Stomach (tissue), 9 donors: ENCODE measurements around the gene MYL12B. TPM values are rescaled to one million over a fixed set of nuclear protein-coding genes. Genes with fewer than 3 reads are reported as not detected.

ENCODE experiments used
- DNase-seq, 2 donors: peaks; one replicate each; pipeline versions ENCODE4 v3.0.0 to v3.0.0-alpha.2; 2013 to 2019
- H3K27ac ChIP-seq, 5 donors: fragments of 200-600 bp in 4 of 5; sonication (generic) in 4 of 5; one replicate each; pipeline ENCODE4 v1.5.1; 2013 to 2019; ENCODE audit warnings: mild to moderate bottlenecking in 1 of 5, moderate library complexity in 1 of 5
- H3K27me3 ChIP-seq, 3 donors: fragments of 200-600 bp; sonication (generic); one replicate each; pipeline ENCODE4 v1.5.1; 2017 to 2019; ENCODE audit warnings: mixed run types in 1 of 3
- H3K36me3 ChIP-seq, 4 donors: fragments of 200-600 bp; sonication (generic); 1 replicate in 3 of 4; 2 replicates in 1 of 4; pipeline ENCODE4 v1.5.1; 2016 to 2019
- H3K4me1 ChIP-seq, 4 donors: fragments of 200-600 bp; sonication (generic); one replicate each; pipeline ENCODE4 v1.5.1; 2016 to 2019
- H3K4me3 ChIP-seq, 4 donors: fragments of 200-600 bp; sonication (generic) in 3 of 4; one replicate each; pipeline ENCODE4 v1.5.1; 2016 to 2019; ENCODE audit warnings: mild to moderate bottlenecking in 1 of 4
- H3K9me3 ChIP-seq, 4 donors: fragments of 200-600 bp; sonication (generic); one replicate each; pipeline ENCODE4 v1.5.1; 2016 to 2019
- CTCF ChIP-seq, 7 experiments: fragments of 450-650 bp in 4 of 7; fragments of 200-600 bp in 3 of 7; sonication (generic) in 3 of 7; IDR thresholded peaks; one replicate each; pipeline ENCODE4 v1.5.1; 2016 to 2019; ENCODE audit warnings: antibody characterized with exemption in 7 of 7, control low read depth in 2 of 7, mild to moderate bottlenecking in 1 of 7
- EP300 ChIP-seq: sonication (generic); formaldehyde crosslinking; IDR thresholded peaks from one replicate; pipeline ENCODE4 v1.6.1; 2017; ENCODE audit warnings: antibody characterized with exemption
- POLR2A ChIP-seq, 4 donors: fragments of 450-650 bp; IDR thresholded peaks; one replicate each; pipeline ENCODE4 v1.6.1; 2016; ENCODE audit warnings: antibody characterized with exemption in 4 of 4, control low read depth in 2 of 4, mild to moderate bottlenecking in 1 of 4, moderate library complexity in 1 of 4
- POLR2AphosphoS5 ChIP-seq, 3 donors: sonication (generic); formaldehyde crosslinking; IDR thresholded peaks; one replicate each; pipeline ENCODE4 v1.6.1; 2016; ENCODE audit warnings: antibody characterized with exemption in 3 of 3
- WGBS, 5 donors: extraction: QIAGEN DNeasy Blood & Tissue Kit in 3 of 5; methylation state at CpG; one replicate each; pipeline versions ENCODE4 v1.1.5 to v1.1.7; 2013 to 2018; 5-methylcytosine and 5-hydroxymethylcytosine counted together
- intact Hi-C: fragments of 100-400 bp; cut with DNase I; formaldehyde crosslinking; loops from one replicate; pipeline ENCODE4 v1.15.1; 2023; ENCODE audit warnings: low total_unique reads
- polyA plus RNA-seq, 3 donors: library from polyadenylated mRNA; stranded (reverse); fragments of 200-250 nt; gene quantifications; one replicate each; pipeline ENCODE4 v1.2.3, GENCODE V29; 2013
- total RNA-seq, 5 donors: library from RNA; depleted of rRNA; stranded (reverse); fragments of >200 nt; gene quantifications; one replicate each; pipeline versions ENCODE4 v1.1.0 to v1.2.3, GENCODE V29; 2014 to 2016
- donor health status: healthy with polysubstance abuse.
- donor health status: Bipolar disorder and iron deficiency.
- donor health status: healthy.

The MYL12B gene
- total and polyA plus RNA-seq, 8 donors = 89.2 to 738 (median 312) TPM

GRCh38 chr18:3246635-3247239 lies 15.2 kb upstream of the MYL12B start:
- H3K4me3 ChIP-seq = peak overlapping the region; percentile 56 to 89 (median 78)
- 15 to 31% (median 25%) methylated on average over 23 of the region's 23 CpGs for WGBS, 5 donors
- TF ChIP-seq POLR2A (IDR thresholded peaks at IDR 0.05) (peak in 1 of 4 donors; percentile 66), CTCF (IDR thresholded peaks at IDR 0.05) (no peak)
- peaks cover 22 to 58% (median 41%) of the 10 kb centered on the region in 4 donors for H3K4me1 ChIP-seq
- H3K36me3 ChIP-seq = peaks cover under 1 to 13% (median 8%) of the 10 kb centered on the region in 4 donors
- peak overlapping the region; percentile 96 to 100 (median 99) for H3K27ac ChIP-seq
- H3K9me3 ChIP-seq = peaks cover 0 to under 1% (median 0%) of the 10 kb centered on the region in 4 donors
- intact Hi-C loops = no loop called here
- H3K27me3 ChIP-seq = no peaks in the 10 kb centered on the region
- DNase-seq = peak in 1 of 2 donors; percentile 67

- Histone ChIP-seq H3K36me3 (peaks cover 0 to 13% (median 7%) of the 10 kb centered on the region in 4 donors), H3K27ac (peak within 1 kb of the TSS; percentile 96 to 100 (median 99)), H3K4me1 (peaks cover 29 to 65% (median 45%) of the 10 kb centered on the region in 4 donors), H3K9me3 (no peaks in the 10 kb centered on the region), H3K4me3 (peak within 1 kb of the TSS; percentile 56 to 89 (median 78)), H3K27me3 (no peaks in the 10 kb centered on the region)
- intact Hi-C loops = no loop called here
- WGBS, 5 donors = 0 to 2% (median 1%) methylated on average over 40 to 65 of the region's 65 CpGs
- TF ChIP-seq POLR2AphosphoS5 (IDR thresholded peaks at IDR 0.05) (peak; percentile 89 to 99 (median 97)), CTCF (IDR thresholded peaks at IDR 0.05) (no peak), POLR2A (IDR thresholded peaks at IDR 0.05) (peak in 2 of 4 donors; percentile 83 to 92), EP300 (no peak)
- peak; percentile 98 to 99 for DNase-seq
Measured at GRCh38 chr18:3247240-3248061, 14.5 kb upstream of the MYL12B start, which contains the start of gene MYL12A. Gene MYL12A (plus strand): TSS chr18:3247801. CDS start chr18:3253248, 5,447 bp downstream.

GRCh38 chr18:3248062-3248657 lies 13.8 kb upstream of the MYL12B start:
- DNase-seq = peak in 1 of 2 donors; percentile 83
- intact Hi-C loops = no loop called here
- H3K27ac ChIP-seq = peak overlapping the region; percentile 96 to 100 (median 99)
- peaks cover 2 to 15% (median 9%) of the 10 kb centered on the region in 4 donors for H3K36me3 ChIP-seq
- WGBS, 5 donors = 0 to 1% (median 0%) methylated on average over 11 to 22 of the region's 22 CpGs
- H3K9me3 ChIP-seq = no peaks in the 10 kb centered on the region
- H3K4me3 ChIP-seq = peak overlapping the region; percentile 56 to 89 (median 78)
- H3K4me1 ChIP-seq = peaks cover 35 to 72% (median 52%) of the 10 kb centered on the region in 4 donors
- no peaks in the 10 kb centered on the region for H3K27me3 ChIP-seq
- TF ChIP-seq POLR2AphosphoS5 (IDR thresholded peaks at IDR 0.05) (no peak), CTCF (IDR thresholded peaks at IDR 0.05) (no peak), EP300 (no peak), POLR2A (IDR thresholded peaks at IDR 0.05) (no peak)
